ENCODE results near the gene SBF2.
"Not testable (repeated sequence)": the region's sequence is repeated elsewhere in the genome, so short reads cannot be mapped to it uniquely, and the experiment has no call there.

SBF2 gene

GRCh38 chr11:9943386-9944110, 350.5 kb downstream of the SBF2 start:
- no peak for TF ChIP-seq CTCF (IDR thresholded peaks at IDR 0.05; ENCODE audit: low read depth, low read length)
- no peak overlapping the region for H3K4me3 ChIP-seq (ENCODE audit: low read depth, low read length)

GRCh38 chr11:9941991-9942390, 352.0 kb downstream of the SBF2 start:
- H3K4me3 ChIP-seq (ENCODE audit: low read depth, low read length) = no peak overlapping the region
- TF ChIP-seq CTCF (IDR thresholded peaks at IDR 0.05; ENCODE audit: low read depth, low read length) = no peak

- H3K4me3 ChIP-seq (ENCODE audit: low read depth, low read length) = not testable (repeated sequence)
Observed at GRCh38 chr11:9939150-9939549, 354.9 kb downstream of the SBF2 start.

- H3K4me3 ChIP-seq (ENCODE audit: low read depth, low read length) = no peak overlapping the region
- TF ChIP-seq CTCF (IDR thresholded peaks at IDR 0.05; ENCODE audit: low read depth, low read length) = no peak
Observed at GRCh38 chr11:9936754-9937153, 357.3 kb downstream of the SBF2 start.

GRCh38 chr11:9932843-9933242, 361.2 kb downstream of the SBF2 start:
- not testable (repeated sequence) for H3K4me3 ChIP-seq (ENCODE audit: low read depth, low read length)

- not testable (repeated sequence) for H3K4me3 ChIP-seq (ENCODE audit: low read depth, low read length)
Observed at GRCh38 chr11:9930562-9931331, 363.3 kb downstream of the SBF2 start.

GRCh38 chr11:9927670-9928069, 366.3 kb downstream of the SBF2 start:
- no peak for TF ChIP-seq CTCF (IDR thresholded peaks at IDR 0.05; ENCODE audit: low read depth, low read length)
- H3K4me3 ChIP-seq (ENCODE audit: low read depth, low read length) = no peak overlapping the region

- TF ChIP-seq CTCF (IDR thresholded peaks at IDR 0.05; ENCODE audit: low read depth, low read length) = no peak
- no peak overlapping the region for H3K4me3 ChIP-seq (ENCODE audit: low read depth, low read length)
Observed at GRCh38 chr11:9923280-9923679, 370.7 kb downstream of the SBF2 start.

GRCh38 chr11:9922806-9923205, 371.2 kb downstream of the SBF2 start:
- no peak for TF ChIP-seq CTCF (IDR thresholded peaks at IDR 0.05; ENCODE audit: low read depth, low read length)
- H3K4me3 ChIP-seq (ENCODE audit: low read depth, low read length) = no peak overlapping the region

Data from WI38 (cell line).